Motor neuron (in vitro differentiated cells): ENCODE data around the gene TREML1. TPM values are rescaled to one million over a fixed set of nuclear protein-coding genes. Genes with fewer than 3 reads are reported as not detected.

ENCODE experiments used
- ATAC-seq, 8 experiments: fragments of 200-7000 bp; cut with Tn5 transposase; replicated peaks in 6 of 8; 2 replicates each; pipeline ENCODE4 v1.8.0; 2021; ENCODE audit warnings: mild to moderate bottlenecking in 8 of 8, moderate library complexity in 8 of 8
- H3K27ac ChIP-seq, 2 donors: fragments of 250-450 bp; sonication (Bioruptor Pico); 2 replicates each; pipeline ENCODE4 v1.9.0; 2021; ENCODE audit warnings: antibody characterized with exemption in 2 of 2, mild to moderate bottlenecking in 2 of 2, moderate library complexity in 1 of 2
- H3K4me1 ChIP-seq, 2 donors: fragments of 250-450 bp; sonication (Bioruptor Pico); replicated peaks in 1 of 2; 2 replicates each; pipeline ENCODE4 v1.6.1; 2021; ENCODE audit warnings: antibody characterized with exemption in 2 of 2, mild to moderate bottlenecking in 2 of 2, moderate library complexity in 1 of 2
- H3K4me3 ChIP-seq, 5 donors: fragments of 250-450 bp; sonication (Bioruptor Pico); 2 replicates each; pipeline ENCODE4 v1.9.0; 2021; ENCODE audit warnings: antibody characterized with exemption in 5 of 5, mild to moderate bottlenecking in 5 of 5, moderate library complexity in 4 of 5
- WGBS, 10 experiments: fragments of 450-650 bp; shearing (Covaris generic); methylation state at CpG; one replicate each; pipeline ENCODE4 v1.0.0; 2022; 5-methylcytosine and 5-hydroxymethylcytosine counted together
- in situ Hi-C, 9 experiments: fragments of 400-800 bp; cut with MboI; loops; one replicate each; pipeline ENCODE4 v1.15.0; 2021; ENCODE audit warnings: low sequenced_read_pairs in 9 of 9, low pct_unique_long_range_greater_than_20kb in 2 of 9; ENCODE audit not compliant: unreplicated experiment in 9 of 9
- total RNA-seq, 8 experiments: library from RNA; unstranded; fragments of 300-600 nt; gene quantifications; 2 replicates each; pipeline versions ENCODE4 v1.2.3 to v1.2.4, GENCODE V29; 2022

Gene TREML1
- total RNA-seq, 8 experiments from 2014 or later: 0.36 TPM; not detected in 7

GRCh38 chr6:41156001-41156400 is 1.9 kb upstream of the TREML1 start:
- Histone ChIP-seq H3K27ac (no peak overlapping the region), H3K4me1 (no peaks in the 10 kb centered on the region), H3K4me3 (no peak overlapping the region)
- 43 to 100% (median 83%) methylated on average over 1 to 4 of the region's 4 CpGs; no CpG with 5 or more reads in 3 of the 10 experiments for WGBS, 10 experiments
- ATAC-seq: no peak
- in situ Hi-C loops: no loop called here

GRCh38 chr6:41155132-41155805 is 1.1 kb upstream of the TREML1 start:
- WGBS, 10 experiments: 10 to 100% (median 64%) methylated on average over 1 to 6 of the region's 7 CpGs
- in situ Hi-C loops: no loop called here
- Histone ChIP-seq H3K4me1 (no peaks in the 10 kb centered on the region), H3K4me3 (no peak overlapping the region), H3K27ac (no peak overlapping the region)
- no peak for ATAC-seq

- WGBS, 10 experiments: 50 to 100% (median 94%) methylated on average over 1 of the region's 4 CpGs; no CpG with 5 or more reads in 6 of the 10 experiments
- in situ Hi-C loops: no loop called here
- no peaks in the 10 kb centered on the region for H3K4me1 ChIP-seq
- H3K4me3 ChIP-seq: no peak overlapping the region
- no peak for ATAC-seq
- H3K27ac ChIP-seq: no peak overlapping the region
These were observed 696 bp downstream of the TREML1 start for GRCh38 chr6:41153451-41153850.

GRCh38 chr6:41150671-41151070 is 3.5 kb downstream of the TREML1 start:
- in situ Hi-C loops: no loop called here
- no peak overlapping the region for H3K27ac ChIP-seq
- 71 to 100% (median 80%) methylated on average over 1 of the region's 1 CpG; no CpG with 5 or more reads in 6 of the 10 experiments for WGBS, 10 experiments
- no peaks in the 10 kb centered on the region for H3K4me1 ChIP-seq
- no peak for ATAC-seq
- H3K4me3 ChIP-seq: no peak overlapping the region

GRCh38 chr6:41147917-41148316 is 6.2 kb downstream of the TREML1 start:
- in situ Hi-C loops: no loop called here

GRCh38 chr6:41136911-41137310 is 17.2 kb downstream of the TREML1 start:
- in situ Hi-C loops: no loop called here
- Histone ChIP-seq H3K4me1 (no peaks in the 10 kb centered on the region), H3K4me3 (no peak overlapping the region), H3K27ac (no peak overlapping the region)
- no peak for ATAC-seq

More at GRCh38 chr6:41147917-41148316, 6.2 kb downstream of the TREML1 start:
- no peaks in the 10 kb centered on the region for H3K4me1 ChIP-seq
- no peak overlapping the region for H3K4me3 ChIP-seq
- WGBS, 10 experiments: 25 to 100% (median 89%) methylated on average over 1 of the region's 1 CpG; no CpG with 5 or more reads in 4 of the 10 experiments
- H3K27ac ChIP-seq: no peak overlapping the region
- ATAC-seq: no peak

- in situ Hi-C loops: no loop called here
These were observed 18.9 kb downstream of the TREML1 start for GRCh38 chr6:41135062-41135832.

GRCh38 chr6:41132254-41132653 is 21.9 kb downstream of the TREML1 start:
- no peak for ATAC-seq
- 0 to 100% (median 60%) methylated on average over 1 to 2 of the region's 2 CpGs; no CpG with 5 or more reads in 2 of the 10 experiments for WGBS, 10 experiments
- in situ Hi-C loops: no loop called here

More at GRCh38 chr6:41135062-41135832, 18.9 kb downstream of the TREML1 start:
- no peak for ATAC-seq
- H3K4me3 ChIP-seq: no peak overlapping the region
- H3K4me1 ChIP-seq: no peaks in the 10 kb centered on the region
- no peak overlapping the region for H3K27ac ChIP-seq
- 57 to 93% (median 86%) methylated on average over 1 to 3 of the region's 3 CpGs; no CpG with 5 or more reads in 1 of the 10 experiments for WGBS, 10 experiments

GRCh38 chr6:41125282-41125681 is 28.9 kb downstream of the TREML1 start:
- ATAC-seq: no peak
- H3K4me1 ChIP-seq: no peaks in the 10 kb centered on the region
- WGBS, 10 experiments: 50 to 100% (median 92%) methylated on average over 1 to 3 of the region's 3 CpGs; no CpG with 5 or more reads in 1 of the 10 experiments

More at GRCh38 chr6:41132254-41132653, 21.9 kb downstream of the TREML1 start:
- H3K4me1 ChIP-seq: no peaks in the 10 kb centered on the region
- H3K4me3 ChIP-seq: no peak overlapping the region
- no peak overlapping the region for H3K27ac ChIP-seq

GRCh38 chr6:41122918-41123317 is 31.2 kb downstream of the TREML1 start:
- no peak for ATAC-seq
- H3K27ac ChIP-seq: no peak overlapping the region
- 83 to 100% (median 88%) methylated on average over 1 of the region's 1 CpG; no CpG with 5 or more reads in 7 of the 10 experiments for WGBS, 10 experiments
- no peaks in the 10 kb centered on the region for H3K4me1 ChIP-seq
- no peak overlapping the region for H3K4me3 ChIP-seq
- in situ Hi-C loops: no loop called here

More at GRCh38 chr6:41125282-41125681, 28.9 kb downstream of the TREML1 start:
- H3K4me3 ChIP-seq: no peak overlapping the region
- in situ Hi-C loops: no loop called here
- no peak overlapping the region for H3K27ac ChIP-seq

- no peak for ATAC-seq
- H3K4me1 ChIP-seq: no peaks in the 10 kb centered on the region
- no peak overlapping the region for H3K4me3 ChIP-seq
- in situ Hi-C loops: no loop called here
- WGBS, 10 experiments: 80 to 100% (median 94%) methylated on average over 1 of the region's 1 CpG; no CpG with 5 or more reads in 4 of the 10 experiments
- H3K27ac ChIP-seq: no peak overlapping the region
These were observed 31.8 kb downstream of the TREML1 start for GRCh38 chr6:41122373-41122772.

- WGBS, 10 experiments: 60 to 100% (median 100%) methylated on average over 1 of the region's 1 CpG; no CpG with 5 or more reads in 6 of the 10 experiments
- ATAC-seq: no peak
These were observed 34.1 kb downstream of the TREML1 start for GRCh38 chr6:41120058-41120457.

GRCh38 chr6:41119508-41119907 is 34.6 kb downstream of the TREML1 start:
- Histone ChIP-seq H3K4me1 (no peaks in the 10 kb centered on the region), H3K4me3 (no peak overlapping the region), H3K27ac (no peak overlapping the region)
- 67 to 86% (median 82%) methylated on average over 1 of the region's 1 CpG; no CpG with 5 or more reads in 4 of the 10 experiments for WGBS, 10 experiments
- ATAC-seq: no peak
- in situ Hi-C loops: no loop called here

More at GRCh38 chr6:41120058-41120457, 34.1 kb downstream of the TREML1 start:
- in situ Hi-C loops: no loop called here
- Histone ChIP-seq H3K27ac (no peak overlapping the region), H3K4me3 (no peak overlapping the region), H3K4me1 (no peaks in the 10 kb centered on the region)
